ENCODE data around the gene SLC35B2.

SLC35B2 gene

GRCh38 chr6:44264154-44265006, 7.1 kb upstream of the SLC35B2 start:
- no peak for TF ChIP-seq CTCF (IDR thresholded peaks at IDR 0.05)

GRCh38 chr6:44263354-44264100, 6.2 kb upstream of the SLC35B2 start:
- no peak for TF ChIP-seq CTCF (IDR thresholded peaks at IDR 0.05)

GRCh38 chr6:44262467-44263353, 5.4 kb upstream of the SLC35B2 start:
- no peak for TF ChIP-seq CTCF (IDR thresholded peaks at IDR 0.05)

GRCh38 chr6:44261581-44261980, 4.3 kb upstream of the SLC35B2 start:
- no peak for TF ChIP-seq CTCF (IDR thresholded peaks at IDR 0.05)

GRCh38 chr6:44260451-44261297, 3.3 kb upstream of the SLC35B2 start:
- no peak for TF ChIP-seq CTCF (IDR thresholded peaks at IDR 0.05)

- TF ChIP-seq CTCF (IDR thresholded peaks at IDR 0.05), result no peak
Measured at GRCh38 chr6:44260011-44260410, 2.7 kb upstream of the SLC35B2 start.
